ENCODE data around the gene ASXL1.

ASXL1 gene

DNA sequence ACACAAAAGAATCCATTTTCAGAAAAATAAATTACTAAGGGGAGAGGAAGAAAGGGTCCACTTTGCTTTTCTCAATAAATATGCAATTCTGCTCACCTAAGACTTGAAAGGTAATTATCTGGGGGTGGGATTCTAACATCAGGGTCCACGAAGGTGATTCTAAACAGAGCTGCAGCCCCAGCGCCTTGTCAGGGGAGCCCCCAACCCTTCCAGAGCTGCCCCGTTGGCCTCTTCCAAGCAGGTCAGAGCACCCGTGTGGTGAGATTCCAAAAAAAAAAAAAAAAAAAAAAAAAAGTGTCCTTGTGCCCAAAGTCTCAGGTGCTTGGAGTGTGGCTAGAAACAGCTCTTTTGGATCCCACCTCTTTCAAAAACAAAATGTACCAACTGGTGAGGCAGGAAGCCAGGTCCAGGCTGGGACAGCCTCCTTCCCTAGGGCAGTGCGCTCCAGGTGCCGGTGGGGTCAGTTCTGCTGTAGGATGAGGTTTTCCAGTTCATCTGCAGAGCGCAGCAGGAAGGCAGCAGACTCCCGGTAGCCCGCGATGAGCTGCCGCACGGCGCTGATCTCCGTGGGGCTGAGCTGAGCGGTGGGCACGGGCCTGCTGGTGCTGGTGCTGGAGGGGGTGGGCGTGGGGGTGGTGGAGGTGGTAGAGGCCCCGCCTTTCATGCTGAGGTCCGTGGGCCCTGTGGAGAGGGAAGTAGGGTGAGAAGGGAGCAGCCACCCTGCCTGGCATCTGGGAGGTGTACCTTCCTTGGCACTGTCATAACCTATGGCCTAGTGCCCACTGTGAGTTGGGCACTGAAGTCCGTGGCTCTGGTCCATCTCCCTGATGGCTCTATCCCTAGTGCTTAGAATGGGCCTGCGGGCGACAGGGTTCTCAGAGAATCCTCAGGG, 89.3 kb downstream of the ASXL1 start:
- TF ChIP-seq TOX (CRISPR knock-in tag; IDR thresholded peaks at IDR 0.05; ENCODE audit: borderline replicate concordance), result no peak
- no peak for TF ChIP-seq OSR1 (CRISPR knock-in tag; IDR thresholded peaks at IDR 0.05)
- no peak for TF ChIP-seq CSDC2 (CRISPR knock-in tag; IDR thresholded peaks at IDR 0.05)
- TF ChIP-seq ZC3H10 (CRISPR knock-in tag; IDR thresholded peaks at IDR 0.05), result no peak
- no peak for TF ChIP-seq ISL1 (CRISPR knock-in tag; IDR thresholded peaks at IDR 0.05)
- no peak for TF ChIP-seq CSRNP3 (CRISPR knock-in tag; IDR thresholded peaks at IDR 0.05)
- no peak for TF ChIP-seq BACH2 (CRISPR knock-in tag; IDR thresholded peaks at IDR 0.05; ENCODE audit: borderline replicate concordance)
- no peak for ATAC-seq

DNA sequence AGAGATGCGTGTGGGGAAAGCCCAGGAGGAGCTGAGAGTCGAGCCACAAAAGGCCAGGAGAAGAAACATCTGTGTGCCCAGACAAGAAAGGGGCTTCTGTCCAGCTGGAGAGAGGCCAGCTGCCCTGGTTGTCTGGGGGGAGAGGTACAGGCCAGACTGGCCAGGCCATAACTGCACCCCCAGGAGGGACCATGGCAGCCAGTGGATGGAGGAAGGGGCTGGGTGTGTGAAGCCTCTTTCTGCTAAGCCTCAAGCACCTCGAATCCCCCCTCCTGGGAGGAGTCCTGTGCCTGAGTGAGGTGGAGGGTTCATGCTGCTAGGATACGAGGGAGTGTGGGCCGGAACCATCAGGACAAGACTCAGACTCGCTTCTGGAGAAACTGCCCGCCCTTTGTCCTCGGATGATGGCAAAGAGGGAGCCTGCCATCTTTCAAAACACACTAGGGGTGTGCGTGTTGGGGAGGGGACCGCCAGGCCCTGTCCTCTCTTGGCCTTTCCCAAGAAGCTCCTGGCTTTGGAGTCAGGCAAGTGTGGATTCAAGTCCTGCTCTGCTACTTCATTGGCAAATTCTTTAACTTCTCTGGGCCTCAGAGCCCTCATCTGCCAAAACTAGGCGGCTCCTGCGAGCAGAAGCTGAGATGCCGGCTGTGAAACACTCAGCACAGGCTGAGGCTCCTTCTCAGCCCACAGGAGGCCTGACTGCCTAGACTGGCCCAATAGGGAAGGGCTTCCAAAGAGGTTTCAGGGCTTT, 90.3 kb downstream of the ASXL1 start:
- no peak for ATAC-seq
- TF ChIP-seq ZFP3 (CRISPR knock-in tag; IDR thresholded peaks at IDR 0.05) (no peak), OSR1 (CRISPR knock-in tag; IDR thresholded peaks at IDR 0.05) (no peak), PPARA (CRISPR knock-in tag; IDR thresholded peaks at IDR 0.05; ENCODE audit: borderline replicate concordance) (no peak), RARB (CRISPR knock-in tag; IDR thresholded peaks at IDR 0.05) (no peak), TOX (CRISPR knock-in tag; IDR thresholded peaks at IDR 0.05; ENCODE audit: borderline replicate concordance) (no peak), CREB5 (CRISPR knock-in tag; IDR thresholded peaks at IDR 0.05; ENCODE audit: low read depth) (no peak), TSHZ2 (CRISPR knock-in tag; IDR thresholded peaks at IDR 0.05) (no peak), ZNF70 (CRISPR knock-in tag; IDR thresholded peaks at IDR 0.05) (no peak), SNAI2 (CRISPR knock-in tag; IDR thresholded peaks at IDR 0.05) (no peak), ISL1 (CRISPR knock-in tag; IDR thresholded peaks at IDR 0.05) (no peak), ZNF8 (CRISPR knock-in tag; IDR thresholded peaks at IDR 0.05) (no peak), TCF4 (CRISPR knock-in tag; IDR thresholded peaks at IDR 0.05; ENCODE audit: borderline replicate concordance) (no peak), ZNF565 (CRISPR knock-in tag; conservative IDR thresholded peaks at IDR 0.05; ENCODE audit: low read depth) (no peak), ESRRG (CRISPR knock-in tag; IDR thresholded peaks at IDR 0.05) (no peak), ARNTL (CRISPR knock-in tag; IDR thresholded peaks at IDR 0.05; ENCODE audit: borderline replicate concordance, low read depth) (no peak)
- TF ChIP-seq, protein P1, sequence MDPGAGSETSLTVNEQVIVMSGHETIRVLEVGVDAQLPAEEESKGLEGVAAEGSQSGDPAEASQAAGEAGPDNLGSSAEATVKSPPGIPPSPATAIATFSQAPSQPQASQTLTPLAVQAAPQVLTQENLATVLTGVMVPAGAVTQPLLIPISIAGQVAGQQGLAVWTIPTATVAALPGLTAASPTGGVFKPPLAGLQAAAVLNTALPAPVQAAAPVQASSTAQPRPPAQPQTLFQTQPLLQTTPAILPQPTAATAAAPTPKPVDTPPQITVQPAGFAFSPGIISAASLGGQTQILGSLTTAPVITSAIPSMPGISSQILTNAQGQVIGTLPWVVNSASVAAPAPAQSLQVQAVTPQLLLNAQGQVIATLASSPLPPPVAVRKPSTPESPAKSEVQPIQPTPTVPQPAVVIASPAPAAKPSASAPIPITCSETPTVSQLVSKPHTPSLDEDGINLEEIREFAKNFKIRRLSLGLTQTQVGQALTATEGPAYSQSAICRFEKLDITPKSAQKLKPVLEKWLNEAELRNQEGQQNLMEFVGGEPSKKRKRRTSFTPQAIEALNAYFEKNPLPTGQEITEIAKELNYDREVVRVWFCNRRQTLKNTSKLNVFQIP (CRISPR knock-in tag; IDR thresholded peaks at IDR 0.05; ENCODE audit: borderline replicate concordance, low read depth), result no peak
- TF ChIP-seq, protein P2, sequence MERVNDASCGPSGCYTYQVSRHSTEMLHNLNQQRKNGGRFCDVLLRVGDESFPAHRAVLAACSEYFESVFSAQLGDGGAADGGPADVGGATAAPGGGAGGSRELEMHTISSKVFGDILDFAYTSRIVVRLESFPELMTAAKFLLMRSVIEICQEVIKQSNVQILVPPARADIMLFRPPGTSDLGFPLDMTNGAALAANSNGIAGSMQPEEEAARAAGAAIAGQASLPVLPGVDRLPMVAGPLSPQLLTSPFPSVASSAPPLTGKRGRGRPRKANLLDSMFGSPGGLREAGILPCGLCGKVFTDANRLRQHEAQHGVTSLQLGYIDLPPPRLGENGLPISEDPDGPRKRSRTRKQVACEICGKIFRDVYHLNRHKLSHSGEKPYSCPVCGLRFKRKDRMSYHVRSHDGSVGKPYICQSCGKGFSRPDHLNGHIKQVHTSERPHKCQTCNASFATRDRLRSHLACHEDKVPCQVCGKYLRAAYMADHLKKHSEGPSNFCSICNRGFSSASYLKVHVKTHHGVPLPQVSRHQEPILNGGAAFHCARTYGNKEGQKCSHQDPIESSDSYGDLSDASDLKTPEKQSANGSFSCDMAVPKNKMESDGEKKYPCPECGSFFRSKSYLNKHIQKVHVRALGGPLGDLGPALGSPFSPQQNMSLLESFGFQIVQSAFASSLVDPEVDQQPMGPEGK (CRISPR knock-in tag; IDR thresholded peaks at IDR 0.05; ENCODE audit: borderline replicate concordance), result no peak
